K562 (cell line): ENCODE measurements around the gene ISYNA1. TPM values are rescaled to one million over a fixed set of nuclear protein-coding genes. Genes with fewer than 3 reads are reported as not detected.

Source experiments
- ARID3B ChIP-seq: fragments of 250-450 bp; sonication (Bioruptor Pico); IDR thresholded peaks from 2 replicates; pipeline ENCODE4 v1.4.0; 2020; ENCODE audit warnings: borderline replicate concordance
- CBX2 ChIP-seq: fragments of 200-600 bp; sonication (generic); IDR thresholded peaks from one replicate; pipeline ENCODE4 v1.6.1; 2012; ENCODE audit warnings: mild to moderate bottlenecking, low read length, inconsistent platforms; ENCODE audit not compliant: insufficient read depth, poor library complexity, severe bottlenecking
- CBX8 ChIP-seq: fragments of 200-600 bp; sonication (generic); IDR thresholded peaks from 2 replicates; pipeline ENCODE4 v1.6.1; 2012; ENCODE audit warnings: borderline replicate concordance, mixed run types, low read depth, mild to moderate bottlenecking, moderate library complexity, mixed read lengths, low read length, control low read depth, inconsistent platforms; ENCODE audit not compliant: poor library complexity, severe bottlenecking; ENCODE audit errors: extremely low read depth
- DACH1 ChIP-seq: fragments of 450-650 bp; IDR thresholded peaks from 2 replicates; pipeline ENCODE4 v1.6.1; 2018; ENCODE audit not compliant: partially characterized antibody
- E2F3 ChIP-seq: fragments of 250-450 bp; sonication (Bioruptor Pico); IDR thresholded peaks from 2 replicates; pipeline ENCODE4 v1.4.0; 2020; ENCODE audit warnings: mild to moderate bottlenecking
- ETV5 ChIP-seq: sonication (generic); formaldehyde crosslinking; IDR thresholded peaks from 2 replicates; pipeline ENCODE4 v1.4.0; 2020; ENCODE audit warnings: low read depth, mild to moderate bottlenecking, missing genetic modification reagents
- PBX2 ChIP-seq, 2 experiments: IDR thresholded peaks in 1 of 2; conservative IDR thresholded peaks in 1 of 2; 2 replicates each; pipeline ENCODE4 v1.6.1; 2016; ENCODE audit warnings: low read depth in 2 of 2, mild to moderate bottlenecking in 1 of 2, missing compliant biosample characterization in 1 of 2, missing genetic modification characterization in 1 of 2, moderate library complexity in 1 of 2
- RERE ChIP-seq: sonication (generic); formaldehyde crosslinking; IDR thresholded peaks from 2 replicates; pipeline ENCODE4 v1.8.0; 2023; ENCODE audit warnings: missing genetic modification reagents, mild to moderate bottlenecking, borderline replicate concordance
- SNIP1 ChIP-seq: fragments of 450-650 bp; IDR thresholded peaks from 2 replicates; pipeline ENCODE4 v1.7.1; 2017; ENCODE audit warnings: low read depth, mild to moderate bottlenecking
- TCF3 ChIP-seq: sonication (generic); formaldehyde crosslinking; IDR thresholded peaks from 2 replicates; pipeline ENCODE4 v1.4.0; 2020; ENCODE audit warnings: mild to moderate bottlenecking, missing genetic modification reagents
- U2AF2 ChIP-seq: fragments of 200-400 bp; formaldehyde crosslinking; optimal IDR thresholded peaks from 2 replicates; pipeline ENCODE3; 2017; ENCODE audit warnings: low read depth, mild to moderate bottlenecking, low read length
- YY1 ChIP-seq, 3 experiments: IDR thresholded peaks; 2 replicates each; pipeline ENCODE4 v1.6.1; 2011; ENCODE audit warnings: low read length in 2 of 3, mild to moderate bottlenecking in 2 of 3, moderate library complexity in 2 of 3, borderline replicate concordance in 1 of 3, control low read depth in 1 of 3, low read depth in 1 of 3; ENCODE audit not compliant: insufficient read depth in 3 of 3, insufficient replicate concordance in 2 of 3, control insufficient read depth in 1 of 3, insufficient read length in 1 of 3; ENCODE audit errors: extremely low read depth in 1 of 3
- ZBTB26 ChIP-seq: fragments of 450-650 bp; formaldehyde crosslinking; IDR thresholded peaks from 2 replicates; pipeline ENCODE4 v1.4.0; 2022; ENCODE audit warnings: missing genetic modification characterization
- ZNF3 ChIP-seq: fragments of 250-450 bp; sonication (Bioruptor Pico); IDR thresholded peaks from 2 replicates; pipeline ENCODE4 v1.5.0; 2021; ENCODE audit warnings: mild to moderate bottlenecking, moderate library complexity
- polyA plus RNA-seq, 8 experiments: library from polyadenylated mRNA; depleted of rRNA in 4 of 8; stranded (reverse) in 5 of 8; unstranded in 3 of 8; fragments of >200 nt; fragmentation: Nextera tagmentation in 2 of 8; fragmentation: Illumina TruSeq in 1 of 8; extraction: Ambion mirVana in 2 of 8; extraction: Trizol in 1 of 8; gene quantifications; 2 replicates each; pipeline versions ENCODE4 v1.2.1 to v1.2.3, GENCODE V29; 2011 to 2014; ENCODE audit warnings: inconsistent platforms in 1 of 8, missing spikeins in 1 of 8
- total RNA-seq, 7 experiments: library from RNA; depleted of rRNA in 6 of 7; stranded (reverse); fragments of >200 nt in 6 of 7; fragmentation: Illumina TruSeq in 2 of 7; extraction: Trizol in 2 of 7; gene quantifications; 2 replicates each; pipeline versions ENCODE4 v1.2.1 to v1.2.3, GENCODE V29; 2011 to 2021; ENCODE audit warnings: low replicate concordance in 1 of 7

The ISYNA1 gene
- total and polyA plus RNA-seq, 9 of the 15 experiments (the other 6 are each of a cell fraction or from before 2014, with no cell fraction given), result 21.8 to 460 (median 93.2) TPM

- TF ChIP-seq E2F3 (CRISPR knock-in tag) (no peak), ARID3B (CRISPR knock-in tag) (no peak), ZNF3 (CRISPR knock-in tag) (no peak), ETV5 (CRISPR knock-in tag) (no peak), YY1 (IDR thresholded peaks at IDR 0.05; ENCODE audit: borderline replicate concordance in 1 of 3, control insufficient read depth in 1 of 3, extremely low read depth in 1 of 3, insufficient read depth in 3 of 3, insufficient read length in 1 of 3, insufficient replicate concordance in 2 of 3, low read depth in 1 of 3, low read length in 2 of 3) (peak; percentile 55 to 89 (median 83)), TCF3 (CRISPR knock-in tag) (no peak), SNIP1 (no peak), DACH1 (no peak), U2AF2 (no peak), CBX2 (no peak), PBX2 (CRISPR knock-in tag; IDR thresholded peaks at IDR 0.05; ENCODE audit: low read depth) (no peak), PBX2 (tag; conservative IDR thresholded peaks at IDR 0.05; ENCODE audit: low read depth) (no peak), RERE (CRISPR knock-in tag) (no peak), CBX8 (no peak), ZBTB26 (CRISPR knock-in tag) (no peak)
These were observed 4.8 kb downstream of the ISYNA1 start (continued) for GRCh38 chr19:18433015-18433691.
